IMR-90 (cell line): ENCODE results near the gene PAFAH1B1. TPM values are rescaled to one million over a fixed set of nuclear protein-coding genes. Genes with fewer than 3 reads are reported as not detected.

Experiments used
- ATAC-seq: fragments of 200-7000 bp; cut with Tn5 transposase; 2 replicates; pipeline ENCODE4 v1.9.1; 2020; ENCODE audit warnings: low read depth, mild to moderate bottlenecking, moderate library complexity
- BruUV-seq: library from RNA; stranded (reverse); fragments of 400-500 nt; replicated peaks from 2 replicates; lab custom pipeline; 2021; lab: Mats Ljungman, UMichigan
- CTCF ChIA-PET: fragments of 300-600 bp; formaldehyde crosslinking; extraction: SDS; loops from one replicate; lab custom pipeline; 2021; ENCODE audit warnings: antibody characterized with exemption; lab: Yijun Ruan, JAX
- POLR2A ChIA-PET: fragments of 300-600 bp; sonication (Branson Sonifier 250); formaldehyde crosslinking; loops from one replicate; lab custom pipeline; 2022; ENCODE audit warnings: antibody characterized with exemption; ENCODE audit not compliant: unreplicated experiment; lab: Charles Lee
- DNase-seq: peaks from one replicate; pipeline ENCODE4 v3.0.0; 2013
- H2AFZ ChIP-seq: replicated peaks from 2 replicates; pipeline ENCODE3; 2013; ENCODE audit warnings: low read length, mild to moderate bottlenecking; ENCODE audit not compliant: poor library complexity
- H2AK5ac ChIP-seq: 2 replicates; pipeline ENCODE4 v1.6.1; 2013; ENCODE audit warnings: low read depth, low read length, inconsistent platforms
- H2AK9ac ChIP-seq: replicated peaks from 2 replicates; pipeline ENCODE3; 2013; ENCODE audit warnings: mild to moderate bottlenecking, low read depth, low read length, moderate library complexity; ENCODE audit not compliant: poor library complexity
- H2BK120ac ChIP-seq: 2 replicates; pipeline ENCODE4 v1.6.1; 2013; ENCODE audit warnings: low read depth, low read length, inconsistent platforms
- H2BK15ac ChIP-seq: 3 replicates; pipeline ENCODE4 v1.6.1; 2013; ENCODE audit warnings: low read depth, low read length, inconsistent platforms
- H2BK20ac ChIP-seq: 2 replicates; pipeline ENCODE4 v1.6.1; 2013; ENCODE audit warnings: low read depth, mild to moderate bottlenecking, inconsistent platforms, low read length, moderate library complexity
- H2BK5ac ChIP-seq: 2 replicates; pipeline ENCODE4 v1.6.1; 2013; ENCODE audit warnings: mild to moderate bottlenecking, low read depth, low read length, inconsistent platforms; ENCODE audit not compliant: poor library complexity, severe bottlenecking
- H3K14ac ChIP-seq: replicated peaks from 2 replicates; pipeline ENCODE4 v1.6.1; 2013; ENCODE audit warnings: low read depth, low read length, inconsistent platforms
- H3K18ac ChIP-seq: 2 replicates; pipeline ENCODE4 v1.6.1; 2013; ENCODE audit warnings: low read depth, low read length, control low read depth
- H3K23ac ChIP-seq: 2 replicates; pipeline ENCODE4 v1.6.1; 2013; ENCODE audit warnings: low read depth, low read length, inconsistent platforms
- H3K27ac ChIP-seq: 2 replicates; pipeline ENCODE4 v1.5.1; 2013; ENCODE audit warnings: mild to moderate bottlenecking, control low read depth, low read length; ENCODE audit not compliant: insufficient read depth
- H3K27me3 ChIP-seq: 2 replicates; pipeline ENCODE4 v1.6.1; 2013; ENCODE audit warnings: low read length; ENCODE audit not compliant: control insufficient read depth, insufficient read depth
- H3K36me3 ChIP-seq: 2 replicates; pipeline ENCODE4 v1.6.1; 2013; ENCODE audit warnings: low read length, mixed read lengths; ENCODE audit not compliant: control insufficient read depth, insufficient read depth
- H3K4ac ChIP-seq: 2 replicates; pipeline ENCODE4 v1.6.1; 2013; ENCODE audit warnings: low read depth, low read length, inconsistent platforms
- H3K4me1 ChIP-seq: 2 replicates; pipeline ENCODE4 v1.6.1; 2013; ENCODE audit warnings: low read length, mixed read lengths; ENCODE audit not compliant: control insufficient read depth, insufficient read depth
- H3K4me2 ChIP-seq: 2 replicates; pipeline ENCODE4 v1.6.1; 2013; ENCODE audit warnings: low read depth, mild to moderate bottlenecking, control low read depth, low read length, moderate library complexity
- H3K4me3 ChIP-seq: 2 replicates; pipeline ENCODE4 v1.5.1; 2013; ENCODE audit warnings: low read depth, mild to moderate bottlenecking, control low read depth, low read length, moderate library complexity; ENCODE audit not compliant: insufficient read depth
- H3K56ac ChIP-seq: 2 replicates; pipeline ENCODE4 v1.6.1; 2013; ENCODE audit warnings: low read length, inconsistent platforms; ENCODE audit not compliant: insufficient read depth; ENCODE audit errors: extremely low read depth
- H3K79me1 ChIP-seq, 2 experiments: 2 replicates each; pipeline ENCODE4 v1.6.1; 2013; ENCODE audit warnings: low read length in 2 of 2, inconsistent platforms in 1 of 2, low read depth in 1 of 2
- H3K9ac ChIP-seq: 2 replicates; pipeline ENCODE4 v1.6.1; 2013; ENCODE audit warnings: low read depth, low read length, control low read depth
- H3K9me1 ChIP-seq: 2 replicates; pipeline ENCODE4 v1.6.1; 2013; ENCODE audit warnings: low read length, inconsistent platforms; ENCODE audit not compliant: insufficient read depth
- H3K9me3 ChIP-seq: 2 replicates; pipeline ENCODE4 v1.6.1; 2013; ENCODE audit warnings: low read length; ENCODE audit not compliant: control insufficient read depth, insufficient read depth
- H4K20me1 ChIP-seq: 2 replicates; pipeline ENCODE4 v1.6.1; 2013; ENCODE audit warnings: low read length, inconsistent platforms; ENCODE audit not compliant: insufficient read depth
- H4K5ac ChIP-seq: 2 replicates; pipeline ENCODE4 v1.6.1; 2013; ENCODE audit warnings: mild to moderate bottlenecking, low read depth, low read length, control low read depth
- H4K8ac ChIP-seq, 2 experiments: 2 replicates each; pipeline ENCODE4 v1.6.1; 2013; ENCODE audit warnings: low read depth in 2 of 2, low read length in 2 of 2, control low read depth in 1 of 2, inconsistent platforms in 1 of 2
- H4K91ac ChIP-seq: 2 replicates; pipeline ENCODE4 v1.6.1; 2013; ENCODE audit warnings: low read depth, low read length, inconsistent platforms; ENCODE audit not compliant: insufficient read depth
- BHLHE40 ChIP-seq: fragments of 150-350 bp; IDR thresholded peaks from 2 replicates; pipeline ENCODE4 v1.6.1; 2016; ENCODE audit warnings: mild to moderate bottlenecking, low read depth, low read length
- CEBPB ChIP-seq: IDR thresholded peaks from 2 replicates; pipeline ENCODE4 v1.6.1; 2012; ENCODE audit warnings: low read depth, low read length, improper control_type of control experiment
- CTCF ChIP-seq: conservative IDR thresholded peaks from 2 replicates; pipeline ENCODE4 v1.5.1; 2012; ENCODE audit warnings: mild to moderate bottlenecking, low read depth, low read length, improper control_type of control experiment
- ELK1 ChIP-seq: fragments of 150-350 bp; IDR thresholded peaks from 2 replicates; pipeline ENCODE4 v1.6.1; 2016; ENCODE audit warnings: low read depth, mild to moderate bottlenecking, low read length, moderate library complexity, borderline replicate concordance
- FOS ChIP-seq: fragments of 150-350 bp; IDR thresholded peaks from 2 replicates; pipeline ENCODE4 v1.6.1; 2016; ENCODE audit warnings: low read depth, low read length
- MAZ ChIP-seq: IDR thresholded peaks from 2 replicates; pipeline ENCODE4 v1.6.1; 2012; ENCODE audit warnings: low read depth, mild to moderate bottlenecking, low read length, improper control_type of control experiment, moderate library complexity, borderline replicate concordance
- MXI1 ChIP-seq: IDR thresholded peaks from 2 replicates; pipeline ENCODE4 v1.6.1; 2012; ENCODE audit warnings: low read depth, mild to moderate bottlenecking, low read length, moderate library complexity, borderline replicate concordance
- RCOR1 ChIP-seq: IDR thresholded peaks from 2 replicates; pipeline ENCODE4 v1.6.1; 2012; ENCODE audit warnings: mild to moderate bottlenecking, low read length, improper control_type of control experiment; ENCODE audit not compliant: insufficient replicate concordance
- RFX5 ChIP-seq: IDR thresholded peaks from 2 replicates; pipeline ENCODE4 v1.8.0; 2012; ENCODE audit warnings: low read depth, mild to moderate bottlenecking, low read length, moderate library complexity
- SMC3 ChIP-seq: fragments of 150-350 bp; IDR thresholded peaks from 2 replicates; pipeline ENCODE4 v1.6.1; 2016; ENCODE audit warnings: low read depth, mild to moderate bottlenecking, antibody characterized with exemption, low read length, moderate library complexity
- USF2 ChIP-seq: fragments of 150-350 bp; IDR thresholded peaks from 2 replicates; pipeline ENCODE4 v1.6.1; 2017; ENCODE audit warnings: mild to moderate bottlenecking, antibody characterized with exemption, low read length, low read depth
- WGBS, 2 experiments: methylation state at CpG; one replicate each; pipeline versions ENCODE4 v1.1.5 to v1.1.7; 2013; ENCODE audit warnings: missing lambda C conversion rate in 2 of 2; ENCODE audit not compliant: insufficient read length in 1 of 2; ENCODE audit errors: extremely low coverage in 2 of 2; 5-methylcytosine and 5-hydroxymethylcytosine counted together
- dilution Hi-C: fragments of 300-500 bp; cut with HindIII; formaldehyde crosslinking; loops from one replicate; pipeline ENCODE4 v1.14.3; 2018; ENCODE audit warnings: low sequenced_read_pairs; ENCODE audit not compliant: unreplicated experiment
- in situ Hi-C: fragments of 300-500 bp; cut with MboI; formaldehyde crosslinking; loops from 3 replicates; pipeline ENCODE4 v1.14.3; 2019; ENCODE audit warnings: low sequenced_read_pairs, inconsistent platforms, mixed read lengths
- intact Hi-C: fragments of 100-400 bp; cut with micrococcal nuclease; formaldehyde crosslinking; loops from 2 replicates; pipeline ENCODE4 v1.10.0; 2022
- polyA plus RNA-seq, 3 experiments: library from polyadenylated mRNA; depleted of rRNA; stranded (reverse); fragments of >200 nt; gene quantifications; 2 replicates each; pipeline ENCODE4 v1.2.3, GENCODE V29; 2012; ENCODE audit warnings: low replicate concordance in 1 of 3
- total RNA-seq: library from RNA; depleted of rRNA; stranded (reverse); fragments of >200 nt; gene quantifications from 2 replicates; pipeline ENCODE4 v1.2.3, GENCODE V29; 2012

The PAFAH1B1 gene
- total and polyA plus RNA-seq, 2 of the 4 experiments (the other 2 are of a cell fraction): 64.5 to 127 TPM

GRCh38 chr17:2598166-2598565 lies 4.7 kb downstream of the PAFAH1B1 start:
- H2BK20ac ChIP-seq: no peak overlapping the region
- H3K36me3 ChIP-seq: no peaks in the 10 kb centered on the region; the same call in 1 of the 2 replicates
- DNase-seq (peak; percentile 70), ATAC-seq (no peak)
- H3K9ac ChIP-seq: no peak overlapping the region
- 83% methylated on average over 1 of the region's 8 CpGs; no CpG with 5 or more reads in 1 of the 2 experiments for WGBS, 2 experiments
- peaks cover 89% of the 10 kb centered on the region for H4K20me1 ChIP-seq
- no peak overlapping the region for H2AK9ac ChIP-seq
- H4K91ac ChIP-seq: no peak overlapping the region
- ChIA-PET CTCF (no interaction called here), POLR2A (interaction anchor here (0.7 kb wide), 1 partner anchor 1229 kb away, joined by 9 read pairs; no protein-coding TSS in a partner anchor)
- H3K9me1 ChIP-seq: peaks cover 8% of the 10 kb centered on the region; the same call in 1 of the 2 replicates
- H3K4me3 ChIP-seq: no peak overlapping the region
- H4K8ac ChIP-seq: no peak overlapping the region
- no peak overlapping the region for H3K27ac ChIP-seq
- peaks cover 0 to 16% of the 10 kb centered on the region in 2 experiments; a peak in 2 of 4 replicates for H3K79me1 ChIP-seq
- dilution Hi-C loops (no loop called here), in situ Hi-C loops (no loop called here), intact Hi-C loops (loop anchor here (5.0 to 10.0 kb wide), 3 partner anchors 34 to 143 kb away; no protein-coding TSS in a partner anchor)
- H2BK120ac ChIP-seq: no peak overlapping the region
- TF ChIP-seq CEBPB (no peak), BHLHE40 (no peak), RFX5 (no peak), SMC3 (no peak), MAZ (no peak), ELK1 (no peak), USF2 (no peak), FOS (no peak), CTCF (no peak), MXI1 (no peak), RCOR1 (no peak)
- no TSS peak for BruUV-seq
- H3K56ac ChIP-seq: no peak overlapping the region
- H3K18ac ChIP-seq: no peak overlapping the region
- no peak overlapping the region for H3K4ac ChIP-seq
- no peak overlapping the region for H3K14ac ChIP-seq
- H4K5ac ChIP-seq: no peak overlapping the region
- H2AK5ac ChIP-seq: no peak overlapping the region
- no peak overlapping the region for H3K23ac ChIP-seq
- no peak overlapping the region for H2BK5ac ChIP-seq
- H3K4me1 ChIP-seq: peaks cover 4% of the 10 kb centered on the region
- H2AFZ ChIP-seq: no peak overlapping the region
- H3K4me2 ChIP-seq: no peak overlapping the region
- H3K27me3 ChIP-seq: no peaks in the 10 kb centered on the region
- no peaks in the 10 kb centered on the region for H3K9me3 ChIP-seq
- no peak overlapping the region for H2BK15ac ChIP-seq
